ENCODE measurements around the gene NGEF. TPM values are rescaled to one million over a fixed set of nuclear protein-coding genes. Genes with fewer than 3 reads are reported as not detected.

The NGEF gene
- total RNA-seq, 6 experiments from 2014 or later, result 16.4 to 20.9 (median 20.2) TPM

- Histone ChIP-seq H3K9me3 (no peaks in the 10 kb centered on the region), H3K4me3 (no peak overlapping the region), H3K27ac (no peak overlapping the region), H3K36me3 (no peaks in the 10 kb centered on the region), H3K27me3 (no peaks in the 10 kb centered on the region), H3K4me1 (no peaks in the 10 kb centered on the region)
- DNase-seq, result no peak
- no peak for TF ChIP-seq POLR2A (IDR thresholded peaks at IDR 0.05)
- TF ChIP-seq CTCF (IDR thresholded peaks at IDR 0.05), result no peak
- intact Hi-C loops (cut with DNase I), result no loop called here
- WGBS (ENCODE audit: insufficient coverage, low coverage, low lambda C conversion rate, missing lambda C conversion rate), result 50% methylated on average over 1 of the region's 2 CpGs
- no peak for ATAC-seq
These were observed 52.2 kb downstream of the NGEF start for GRCh38 chr2:232960862-232961261.

- intact Hi-C loops (cut with DNase I), result no loop called here
- no peaks in the 10 kb centered on the region for H3K36me3 ChIP-seq
- TF ChIP-seq CTCF (IDR thresholded peaks at IDR 0.05) (no peak), POLR2A (IDR thresholded peaks at IDR 0.05) (no peak)
- no peak overlapping the region for H3K27ac ChIP-seq
- H3K27me3 ChIP-seq, result no peaks in the 10 kb centered on the region
- ATAC-seq (no peak), DNase-seq (no peak)
- 80% methylated on average over 4 of the region's 4 CpGs for WGBS (ENCODE audit: insufficient coverage, low coverage, low lambda C conversion rate, missing lambda C conversion rate)
- no peaks in the 10 kb centered on the region for H3K4me1 ChIP-seq
- H3K9me3 ChIP-seq, result no peaks in the 10 kb centered on the region
- no peak overlapping the region for H3K4me3 ChIP-seq
These were observed 53.9 kb downstream of the NGEF start for GRCh38 chr2:232959139-232959538.

- Histone ChIP-seq H3K4me3 (no peak overlapping the region), H3K36me3 (no peaks in the 10 kb centered on the region), H3K27me3 (no peaks in the 10 kb centered on the region), H3K9me3 (no peaks in the 10 kb centered on the region), H3K27ac (no peak overlapping the region), H3K4me1 (no peaks in the 10 kb centered on the region)
- WGBS (ENCODE audit: insufficient coverage, low coverage, low lambda C conversion rate, missing lambda C conversion rate), result 92% methylated on average over 2 of the region's 3 CpGs
- intact Hi-C loops (cut with DNase I), result no loop called here
- ATAC-seq (no peak), DNase-seq (no peak)
- no peak for TF ChIP-seq CTCF (IDR thresholded peaks at IDR 0.05)
- no peak for TF ChIP-seq POLR2A (IDR thresholded peaks at IDR 0.05)
These were observed 55.4 kb downstream of the NGEF start for GRCh38 chr2:232957657-232958090.

GRCh38 chr2:232955856-232956255 lies 57.2 kb downstream of the NGEF start:
- TF ChIP-seq CTCF (IDR thresholded peaks at IDR 0.05), result no peak
- no peak for TF ChIP-seq POLR2A (IDR thresholded peaks at IDR 0.05)
- H3K9me3 ChIP-seq, result no peaks in the 10 kb centered on the region
- no peak for ATAC-seq
- H3K36me3 ChIP-seq, result no peaks in the 10 kb centered on the region
- intact Hi-C loops (cut with DNase I), result no loop called here
- no peak overlapping the region for H3K4me3 ChIP-seq
- WGBS (ENCODE audit: insufficient coverage, low coverage, low lambda C conversion rate, missing lambda C conversion rate), result 63% methylated on average over 4 of the region's 5 CpGs
- no peak overlapping the region for H3K27ac ChIP-seq
- no peak for DNase-seq
- H3K4me1 ChIP-seq, result no peaks in the 10 kb centered on the region
- H3K27me3 ChIP-seq, result no peaks in the 10 kb centered on the region

- H3K36me3 ChIP-seq, result no peaks in the 10 kb centered on the region
- TF ChIP-seq CTCF (IDR thresholded peaks at IDR 0.05) (no peak), POLR2A (IDR thresholded peaks at IDR 0.05) (no peak)
- 88% methylated on average over 9 of the region's 10 CpGs for WGBS (ENCODE audit: insufficient coverage, low coverage, low lambda C conversion rate, missing lambda C conversion rate)
- no peak overlapping the region for H3K4me3 ChIP-seq
- H3K27me3 ChIP-seq, result no peaks in the 10 kb centered on the region
- ATAC-seq (no peak), DNase-seq (no peak)
- H3K4me1 ChIP-seq, result no peaks in the 10 kb centered on the region
- H3K9me3 ChIP-seq, result no peaks in the 10 kb centered on the region
- no peak overlapping the region for H3K27ac ChIP-seq
- intact Hi-C loops (cut with DNase I), result no loop called here
These were observed 58.4 kb downstream of the NGEF start for GRCh38 chr2:232954691-232955090.
